GM12878 (cell line): ENCODE measurements around the gene CDH4. TPM values are rescaled to one million over a fixed set of nuclear protein-coding genes. Genes with fewer than 3 reads are reported as not detected.

ENCODE experiments used
- ATAC-seq: fragments of 200-7000 bp; cut with Tn5 transposase; 3 replicates; pipeline ENCODE4 v1.9.1; 2020; ENCODE audit warnings: mild to moderate bottlenecking, moderate library complexity
- BruUV-seq: library from RNA; stranded (reverse); fragments of 400-500 nt; replicated peaks from 2 replicates; lab custom pipeline; 2021; lab: Mats Ljungman, UMichigan
- CTCF ChIA-PET: fragments of 300-600 bp; sonication (Branson Sonifier 250); formaldehyde crosslinking; extraction: SDS; loops from one replicate; lab custom pipeline; 2021; ENCODE audit warnings: inconsistent platforms; lab: Yijun Ruan, JAX
- POLR2A ChIA-PET: fragments of 350-600 bp; formaldehyde crosslinking; extraction: SDS; loops from one replicate; lab custom pipeline; 2021; ENCODE audit warnings: inconsistent platforms; lab: Charles Lee
- RAD21 ChIA-PET: fragments of 300-600 bp; sonication (Branson Sonifier 250); formaldehyde crosslinking; loops from one replicate; lab custom pipeline; 2023; ENCODE audit warnings: antibody characterized with exemption; ENCODE audit not compliant: unreplicated experiment; lab: Charles Lee
- SMC1A ChIA-PET: fragments of 300-600 bp; sonication (Branson Sonifier 250); formaldehyde crosslinking; loops from one replicate; lab custom pipeline; 2023; ENCODE audit not compliant: unreplicated experiment, uncharacterized antibody; lab: Charles Lee
- DNase-seq: peaks from one replicate; pipeline ENCODE4 v3.0.0-alpha.2; 2011; ENCODE audit warnings: low read depth, low spot score
- FAIRE-seq: peaks from 3 replicates; lab custom pipeline; 2011; peaks lifted over from hg19 to GRCh38; lab: Jason Lieb, UNC
- H2AFZ ChIP-seq: 2 replicates; pipeline ENCODE4 v1.6.0; 2011; ENCODE audit warnings: low read depth, low read length, control low read depth; ENCODE audit not compliant: control insufficient read depth
- H3K27ac ChIP-seq: 2 replicates; pipeline ENCODE4 v1.5.1; 2011; ENCODE audit warnings: control low read depth; ENCODE audit not compliant: control insufficient read depth, insufficient read depth
- H3K27me3 ChIP-seq, 2 experiments: replicated peaks in 1 of 2; 2 replicates each; pipeline versions ENCODE4 v1.6.0 to v1.6.1; 2011; ENCODE audit warnings: low read length in 1 of 2; ENCODE audit not compliant: control insufficient read depth in 2 of 2, insufficient read depth in 2 of 2
- H3K36me3 ChIP-seq, 2 experiments: 2 replicates each; pipeline ENCODE4 v1.5.1; 2011; ENCODE audit warnings: low read length in 1 of 2; ENCODE audit not compliant: control insufficient read depth in 2 of 2, insufficient read depth in 2 of 2
- H3K4me1 ChIP-seq: 2 replicates; pipeline ENCODE4 v1.6.1; 2011; ENCODE audit warnings: mild to moderate bottlenecking, low read length, moderate library complexity, mixed read lengths; ENCODE audit not compliant: control insufficient read depth, insufficient read depth
- H3K4me2 ChIP-seq: 2 replicates; pipeline ENCODE4 v1.6.0; 2011; ENCODE audit warnings: control low read depth; ENCODE audit not compliant: control insufficient read depth, insufficient read depth
- H3K4me3 ChIP-seq: fragments of 200-600 bp; sonication (generic); 2 replicates; pipeline ENCODE4 v1.5.1; 2016
- H3K79me2 ChIP-seq: 2 replicates; pipeline ENCODE4 v1.6.0; 2011; ENCODE audit warnings: low read length; ENCODE audit not compliant: control insufficient read depth, insufficient read depth
- H3K9ac ChIP-seq: 2 replicates; pipeline ENCODE4 v1.8.0; 2011; ENCODE audit warnings: low read length, control low read depth, mixed read lengths; ENCODE audit not compliant: control insufficient read depth, insufficient read depth
- H3K9me3 ChIP-seq: replicated peaks from 3 replicates; pipeline ENCODE4 v1.5.1; 2011; ENCODE audit warnings: mild to moderate bottlenecking, low read length; ENCODE audit not compliant: control insufficient read depth, insufficient read depth
- H4K20me1 ChIP-seq: 2 replicates; pipeline ENCODE4 v1.6.0; 2011; ENCODE audit not compliant: control insufficient read depth, insufficient read depth
- EGR1 ChIP-seq, 2 experiments: IDR thresholded peaks; 1 replicate in 1 of 2; 2 replicates in 1 of 2; pipeline ENCODE4 v1.6.1; 2011 to 2012; ENCODE audit warnings: low read depth in 2 of 2, low read length in 2 of 2, borderline replicate concordance in 1 of 2, mild to moderate bottlenecking in 1 of 2, moderate library complexity in 1 of 2
- GABPA ChIP-seq: IDR thresholded peaks from 2 replicates; pipeline ENCODE4 v1.6.1; 2014; ENCODE audit warnings: antibody characterized with exemption, low read depth, mild to moderate bottlenecking, inconsistent platforms
- KAT2A ChIP-seq: conservative IDR thresholded peaks from 2 replicates; pipeline ENCODE4 v1.6.1; 2011; ENCODE audit warnings: low read depth, low read length; ENCODE audit not compliant: control insufficient read depth
- NBN ChIP-seq: fragments of 450-650 bp; IDR thresholded peaks from 2 replicates; pipeline ENCODE4 v1.6.1; 2016
- RCOR1 ChIP-seq: conservative IDR thresholded peaks from 2 replicates; pipeline ENCODE4 v1.6.1; 2012; ENCODE audit warnings: low read depth, low read length, improper control_type of control experiment
- SMAD1 ChIP-seq: fragments of 450-650 bp; IDR thresholded peaks from 2 replicates; pipeline ENCODE4 v1.6.1; 2018; ENCODE audit warnings: mild to moderate bottlenecking, low read depth; ENCODE audit not compliant: partially characterized antibody
- SRF ChIP-seq, 2 experiments: IDR thresholded peaks; 2 replicates each; pipeline ENCODE4 v1.6.1; 2011; ENCODE audit warnings: low read depth in 2 of 2, low read length in 2 of 2, mild to moderate bottlenecking in 1 of 2, moderate library complexity in 1 of 2
- WGBS: methylation state at CpG from one replicate; pipeline ENCODE4 v1.1.6; 2016; ENCODE audit warnings: low lambda C conversion rate; ENCODE audit not compliant: insufficient replicate concordance, insufficient coverage; ENCODE audit errors: missing lambda C conversion rate; 5-methylcytosine and 5-hydroxymethylcytosine counted together
- in situ Hi-C: fragments of 300-500 bp; cut with MboI; formaldehyde crosslinking; loops from 9 replicates; pipeline ENCODE4 v1.14.3; 2018; ENCODE audit warnings: mixed read lengths
- intact Hi-C: fragments of 100-400 bp; cut with micrococcal nuclease; formaldehyde crosslinking; loops from one replicate; pipeline ENCODE4 v1.14.2; 2022; ENCODE audit not compliant: unreplicated experiment
- polyA plus RNA-seq, 11 experiments: library from polyadenylated mRNA; depleted of rRNA in 4 of 11; unstranded in 6 of 11; stranded (reverse) in 5 of 11; fragments of >200 nt; fragmentation: Nextera tagmentation in 4 of 11; fragmentation: Illumina TruSeq in 1 of 11; extraction: Ambion mirVana in 4 of 11; extraction: Trizol in 1 of 11; gene quantifications; 1 replicate in 1 of 11; 2 replicates in 10 of 11; pipeline versions ENCODE4 v1.2.1 to v1.2.3, GENCODE V29; 2011 to 2016; ENCODE audit warnings: inconsistent platforms in 2 of 11, missing spikeins in 2 of 11, low read depth in 1 of 11
- total RNA-seq, 4 experiments: library from RNA; depleted of rRNA in 3 of 4; stranded (reverse); fragments of >200 nt in 3 of 4; fragmentation: Illumina TruSeq in 1 of 4; extraction: Trizol in 1 of 4; gene quantifications; 2 replicates each; pipeline versions ENCODE4 v1.2.1 to v1.2.3, GENCODE V29; 2013 to 2021
- TF ChIP-seq, protein P1 (sequence below): fragments of 450-650 bp; IDR thresholded peaks from 2 replicates; pipeline ENCODE4 v1.6.1; 2017; ENCODE audit warnings: mild to moderate bottlenecking, moderate library complexity

The CDH4 gene
- total and polyA plus RNA-seq, 10 of the 15 experiments (the other 5 are each of a cell fraction or from before 2014, with no cell fraction given), result not detected

DNA sequence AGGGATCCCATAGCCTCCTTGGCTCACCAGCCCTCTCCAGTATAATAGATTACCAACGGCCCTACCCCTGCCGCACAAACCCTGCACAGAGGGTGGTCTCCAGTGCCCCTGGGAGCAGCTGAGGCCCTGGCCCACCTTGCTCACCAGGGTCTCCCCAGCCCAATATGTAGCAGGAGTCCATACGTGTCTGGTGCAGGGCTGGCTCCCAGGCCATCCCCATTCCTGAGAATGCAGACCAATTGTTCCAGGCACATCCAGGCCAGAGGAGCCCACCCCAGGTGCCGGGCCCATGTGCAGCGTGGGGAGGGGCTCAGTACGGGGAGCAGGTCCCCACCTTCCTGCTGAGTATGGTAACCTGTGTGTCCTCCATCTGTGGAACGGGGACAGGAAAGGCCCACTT lies 561.7 kb downstream of the CDH4 start (continued):
- TF ChIP-seq KAT2A, result no peak

DNA sequence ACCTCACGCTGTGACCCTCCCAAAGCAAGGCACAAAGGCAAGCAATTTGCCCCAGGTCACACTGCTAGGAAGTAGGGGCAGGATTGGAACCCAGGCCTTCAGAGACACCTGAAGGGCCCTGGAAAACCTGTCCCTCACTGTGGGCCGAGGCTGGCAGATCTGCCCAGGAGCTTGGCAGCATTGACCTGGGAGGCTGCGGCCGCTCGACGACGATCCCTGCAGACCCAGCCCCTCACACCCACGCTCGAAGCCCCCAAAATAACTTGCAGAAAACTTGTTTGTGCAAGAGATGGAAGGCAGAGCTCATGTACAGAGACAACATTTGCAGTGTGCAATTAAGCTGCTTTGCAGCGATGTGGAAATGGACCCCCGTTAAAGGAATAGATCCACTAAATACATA lies 562.2 kb downstream of the CDH4 start:
- H3K27me3 ChIP-seq, result no peaks in the 10 kb centered on the region; a peak in 1 of 4 replicates

DNA sequence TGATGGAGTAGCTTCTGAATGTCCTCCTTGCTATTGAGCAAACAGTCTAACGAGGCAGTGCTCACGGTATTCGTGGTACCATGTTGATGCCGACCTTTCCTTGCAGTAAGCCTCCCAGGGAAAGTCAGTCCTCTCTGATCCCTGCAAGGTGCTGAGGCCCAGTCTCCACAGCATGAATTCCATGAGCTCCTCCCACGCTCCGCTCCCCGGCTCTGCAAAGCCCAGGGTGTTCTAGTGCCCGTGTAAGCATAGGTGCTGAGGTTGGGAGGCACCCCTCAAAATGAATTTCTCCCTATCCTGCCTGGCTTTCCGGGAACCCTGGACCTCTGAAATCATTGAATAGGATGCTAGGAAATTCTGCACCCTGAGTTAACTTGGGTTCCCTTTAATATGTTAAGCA lies 562.7 kb downstream of the CDH4 start:
- WGBS, result 25% methylated on average over 9 of the region's 9 CpGs
- H3K4me2 ChIP-seq, result no peak overlapping the region
- intact Hi-C loops (no loop called here), in situ Hi-C loops (no loop called here)
- RAD21 ChIA-PET, result no interaction called here
- no peaks in the 10 kb centered on the region for H3K9me3 ChIP-seq
- H4K20me1 ChIP-seq, result no peaks in the 10 kb centered on the region
- POLR2A ChIA-PET, result no interaction called here
- H3K27me3 ChIP-seq, result no peaks in the 10 kb centered on the region; a peak in 1 of 4 replicates
- ATAC-seq (no peak), DNase-seq (no peak), FAIRE-seq (no peak)
- H3K36me3 ChIP-seq, result no peaks in the 10 kb centered on the region
- TF ChIP-seq EGR1 (IDR thresholded peaks at IDR 0.05; ENCODE audit: borderline replicate concordance in 1 of 2, low read depth in 2 of 2, low read length in 2 of 2), result no peak
- no peak for TF ChIP-seq SMAD1
- TF ChIP-seq, protein P1, sequence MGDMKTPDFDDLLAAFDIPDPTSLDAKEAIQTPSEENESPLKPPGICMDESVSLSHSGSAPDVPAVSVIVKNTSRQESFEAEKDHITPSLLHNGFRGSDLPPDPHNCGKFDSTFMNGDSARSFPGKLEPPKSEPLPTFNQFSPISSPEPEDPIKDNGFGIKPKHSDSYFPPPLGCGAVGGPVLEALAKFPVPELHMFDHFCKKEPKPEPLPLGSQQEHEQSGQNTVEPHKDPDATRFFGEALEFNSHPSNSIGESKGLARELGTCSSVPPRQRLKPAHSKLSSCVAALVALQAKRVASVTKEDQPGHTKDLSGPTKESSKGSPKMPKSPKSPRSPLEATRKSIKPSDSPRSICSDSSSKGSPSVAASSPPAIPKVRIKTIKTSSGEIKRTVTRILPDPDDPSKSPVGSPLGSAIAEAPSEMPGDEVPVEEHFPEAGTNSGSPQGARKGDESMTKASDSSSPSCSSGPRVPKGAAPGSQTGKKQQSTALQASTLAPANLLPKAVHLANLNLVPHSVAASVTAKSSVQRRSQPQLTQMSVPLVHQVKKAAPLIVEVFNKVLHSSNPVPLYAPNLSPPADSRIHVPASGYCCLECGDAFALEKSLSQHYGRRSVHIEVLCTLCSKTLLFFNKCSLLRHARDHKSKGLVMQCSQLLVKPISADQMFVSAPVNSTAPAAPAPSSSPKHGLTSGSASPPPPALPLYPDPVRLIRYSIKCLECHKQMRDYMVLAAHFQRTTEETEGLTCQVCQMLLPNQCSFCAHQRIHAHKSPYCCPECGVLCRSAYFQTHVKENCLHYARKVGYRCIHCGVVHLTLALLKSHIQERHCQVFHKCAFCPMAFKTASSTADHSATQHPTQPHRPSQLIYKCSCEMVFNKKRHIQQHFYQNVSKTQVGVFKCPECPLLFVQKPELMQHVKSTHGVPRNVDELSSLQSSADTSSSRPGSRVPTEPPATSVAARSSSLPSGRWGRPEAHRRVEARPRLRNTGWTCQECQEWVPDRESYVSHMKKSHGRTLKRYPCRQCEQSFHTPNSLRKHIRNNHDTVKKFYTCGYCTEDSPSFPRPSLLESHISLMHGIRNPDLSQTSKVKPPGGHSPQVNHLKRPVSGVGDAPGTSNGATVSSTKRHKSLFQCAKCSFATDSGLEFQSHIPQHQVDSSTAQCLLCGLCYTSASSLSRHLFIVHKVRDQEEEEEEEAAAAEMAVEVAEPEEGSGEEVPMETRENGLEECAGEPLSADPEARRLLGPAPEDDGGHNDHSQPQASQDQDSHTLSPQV, result no peak
- no peak for TF ChIP-seq NBN
- no peak for TF ChIP-seq SRF (IDR thresholded peaks at IDR 0.05; ENCODE audit: low read depth in 2 of 2, low read length in 2 of 2)
- TF ChIP-seq GABPA, result no peak
- CTCF ChIA-PET, result no interaction called here
- H3K27ac ChIP-seq, result no peak overlapping the region
- no peak overlapping the region for H2AFZ ChIP-seq
- BruUV-seq, result no TSS peak
- H3K4me3 ChIP-seq, result no peak overlapping the region
- no peaks in the 10 kb centered on the region for H3K4me1 ChIP-seq
- SMC1A ChIA-PET, result no interaction called here
- no peak overlapping the region for H3K9ac ChIP-seq
- H3K79me2 ChIP-seq, result no peaks in the 10 kb centered on the region

More for the DNA sequence above, 562.2 kb downstream of the CDH4 start:
- no peak for FAIRE-seq
- no peak overlapping the region for H3K27ac ChIP-seq
- TF ChIP-seq RCOR1, result no peak
- TF ChIP-seq, all 136 proteins: peak for 0
- Histone ChIP-seq H3K9me3 (no peaks in the 10 kb centered on the region), H3K4me3 (no peak overlapping the region), H3K4me2 (no peak overlapping the region), H4K20me1 (no peaks in the 10 kb centered on the region), H3K79me2 (no peaks in the 10 kb centered on the region), H2AFZ (no peak overlapping the region), H3K9ac (no peak overlapping the region), H3K4me1 (no peaks in the 10 kb centered on the region), H3K36me3 (no peaks in the 10 kb centered on the region)
- no TSS peak for BruUV-seq
- POLR2A ChIA-PET, result no interaction called here
- SMC1A ChIA-PET, result no interaction called here
- 42% methylated on average over 11 of the region's 11 CpGs for WGBS
- intact Hi-C loops, result no loop called here
- ATAC-seq (no peak), DNase-seq (no peak)
- RAD21 ChIA-PET, result no interaction called here
- CTCF ChIA-PET, result no interaction called here
- in situ Hi-C loops, result no loop called here
